HG02759 (cell line): ENCODE results near the gene ERRFI1.
"Not testable (repeated sequence)": the region's sequence is repeated elsewhere in the genome, so short reads cannot be mapped to it uniquely, and the experiment has no call there.

Source experiments
- ATAC-seq: cut with Tn5 transposase; IDR thresholded peaks from one replicate; pipeline ENCODE4 v1.9.1; 2021; ENCODE audit warnings: mild to moderate bottlenecking, moderate library complexity; ENCODE audit not compliant: unreplicated experiment

Gene ERRFI1, protein sequence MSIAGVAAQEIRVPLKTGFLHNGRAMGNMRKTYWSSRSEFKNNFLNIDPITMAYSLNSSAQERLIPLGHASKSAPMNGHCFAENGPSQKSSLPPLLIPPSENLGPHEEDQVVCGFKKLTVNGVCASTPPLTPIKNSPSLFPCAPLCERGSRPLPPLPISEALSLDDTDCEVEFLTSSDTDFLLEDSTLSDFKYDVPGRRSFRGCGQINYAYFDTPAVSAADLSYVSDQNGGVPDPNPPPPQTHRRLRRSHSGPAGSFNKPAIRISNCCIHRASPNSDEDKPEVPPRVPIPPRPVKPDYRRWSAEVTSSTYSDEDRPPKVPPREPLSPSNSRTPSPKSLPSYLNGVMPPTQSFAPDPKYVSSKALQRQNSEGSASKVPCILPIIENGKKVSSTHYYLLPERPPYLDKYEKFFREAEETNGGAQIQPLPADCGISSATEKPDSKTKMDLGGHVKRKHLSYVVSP

DNA sequence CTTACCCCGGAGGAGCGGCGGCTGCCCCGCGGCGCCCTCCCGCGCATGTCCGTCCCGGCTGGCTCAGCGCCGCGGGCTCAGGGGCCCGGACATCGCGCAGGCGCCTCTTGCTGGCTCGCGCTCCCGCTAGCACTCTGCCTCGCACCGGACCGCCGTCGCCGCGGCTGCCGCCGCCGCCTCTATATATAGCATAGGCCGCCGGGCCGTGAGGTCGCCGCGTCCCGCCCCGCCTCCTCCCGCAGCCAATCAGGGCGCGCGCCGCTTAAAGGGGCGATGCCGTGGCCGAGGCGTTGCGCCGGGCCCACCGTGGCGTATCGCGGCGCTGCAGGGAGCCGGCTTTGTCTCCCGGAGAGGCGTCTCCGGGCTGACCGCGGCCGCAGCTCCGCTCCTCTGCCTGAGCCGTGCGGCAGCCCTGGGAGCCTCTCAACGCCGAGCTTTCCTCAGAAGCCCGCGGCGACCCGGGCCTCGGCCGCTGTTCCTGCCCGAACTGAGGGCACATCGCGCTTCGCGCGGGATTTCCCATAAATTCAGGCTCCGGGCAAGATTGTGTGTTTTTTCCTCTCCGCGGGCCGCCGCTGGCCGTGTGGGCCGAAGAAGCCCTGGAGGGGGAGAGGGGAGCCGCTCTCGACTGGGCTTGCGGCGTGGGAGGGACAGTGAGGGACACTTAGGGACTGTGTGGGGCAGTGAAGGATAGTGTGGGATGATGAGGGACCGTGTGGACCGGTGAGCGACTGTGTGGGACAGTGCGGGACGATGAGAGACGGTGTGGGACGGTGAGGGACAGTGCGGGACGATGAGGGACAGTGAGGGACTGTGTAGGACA, at the start of gene ERRFI1:
ERRFI1 (minus strand) TSS at position 157 of the 823 bp plus-strand sequence. CDS start 10,690 bp downstream, outside the sequence.
- ATAC-seq: peak; percentile 93

GRCh38 chr1:8075511-8076051, 49.5 kb upstream of the ERRFI1 start:
- no peak for ATAC-seq

DNA sequence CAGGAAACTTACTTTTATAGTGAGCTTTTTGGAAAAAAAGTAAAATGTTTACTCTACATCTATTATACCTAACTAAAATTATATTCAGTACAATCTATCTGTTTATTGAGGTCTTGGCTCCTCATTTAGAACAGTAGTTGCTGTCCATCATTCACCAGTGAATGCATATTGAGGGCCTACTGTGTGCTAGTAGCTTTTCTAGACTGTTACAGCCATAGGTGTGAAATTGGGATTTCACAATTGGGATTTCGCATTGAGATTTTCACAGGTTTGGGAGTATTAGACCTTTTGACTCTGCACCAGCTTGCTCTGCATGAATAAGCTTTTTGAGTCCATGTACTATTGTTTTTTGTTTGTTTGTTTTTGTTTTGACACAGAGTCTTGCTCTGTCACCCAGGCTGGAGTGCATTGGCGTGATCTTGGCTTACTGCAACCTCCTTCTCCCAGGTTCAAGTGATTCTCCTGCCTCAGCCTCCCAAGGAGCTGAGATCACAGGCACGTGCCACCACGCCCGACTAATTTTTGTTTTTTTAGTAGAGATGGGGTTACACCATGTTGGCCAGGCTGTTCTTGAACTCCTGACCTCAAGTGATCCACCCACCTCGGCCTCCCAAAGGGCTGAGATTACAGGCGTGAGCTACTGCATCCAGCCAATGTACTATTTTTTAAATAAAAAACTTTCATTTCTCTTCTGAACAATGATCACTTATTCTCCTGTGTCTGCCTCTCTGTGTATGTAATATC, 47.2 kb upstream of the ERRFI1 start:
- no peak for ATAC-seq

GRCh38 chr1:8070381-8070811, 44.3 kb upstream of the ERRFI1 start:
- no peak for ATAC-seq

DNA sequence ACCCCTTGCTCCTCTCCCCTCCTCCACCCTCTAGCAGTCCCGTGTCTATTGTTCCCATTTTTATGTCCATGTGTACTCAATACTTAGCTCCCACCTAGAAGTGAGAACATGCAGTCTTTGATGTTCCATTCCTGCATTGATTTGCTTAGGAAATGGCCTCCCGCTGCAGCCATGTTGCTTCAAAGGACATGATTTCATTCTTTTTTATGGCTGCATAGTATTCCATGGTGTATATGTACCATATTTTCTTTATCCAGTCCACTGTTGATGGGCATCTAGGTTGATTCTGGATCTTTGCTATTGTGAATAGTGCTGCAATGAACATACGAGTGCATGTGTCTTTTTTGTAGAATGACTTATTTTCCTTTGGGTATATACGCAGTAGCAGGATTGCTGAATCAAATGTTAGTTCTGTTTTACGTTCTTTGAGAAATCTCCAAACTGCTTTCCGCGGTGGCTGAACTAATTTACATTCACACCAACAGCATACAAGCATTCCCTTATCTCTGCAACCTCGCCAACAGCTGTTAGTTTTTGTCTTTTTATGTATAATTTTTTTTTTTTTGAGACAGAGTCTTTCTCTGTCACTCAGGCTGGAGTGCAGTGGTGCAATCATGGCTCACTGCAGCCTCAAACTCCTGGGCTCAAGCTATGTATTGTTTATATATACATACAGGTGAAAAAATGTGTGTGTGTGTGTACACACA, 43.7 kb upstream of the ERRFI1 start:
- not testable (repeated sequence) for ATAC-seq

DNA sequence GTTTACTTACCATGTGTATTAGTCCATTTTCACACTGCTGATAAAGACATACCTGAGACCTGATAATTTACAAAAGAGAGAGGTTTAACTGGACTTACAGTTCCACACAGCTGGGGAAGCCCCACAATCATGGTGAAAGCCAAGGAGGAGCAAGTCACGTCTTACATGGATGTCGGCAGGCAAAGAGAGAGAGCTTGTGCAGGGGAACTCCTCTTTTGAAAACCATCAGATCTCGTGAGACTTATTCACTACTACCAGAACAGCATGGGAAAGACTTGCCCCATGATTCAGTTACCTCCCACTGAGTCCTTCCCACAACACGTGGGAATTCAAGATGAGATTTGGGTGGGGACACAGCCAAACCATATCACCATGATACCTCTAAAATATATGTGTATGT, 39.3 kb upstream of the ERRFI1 start:
- ATAC-seq: no peak

DNA sequence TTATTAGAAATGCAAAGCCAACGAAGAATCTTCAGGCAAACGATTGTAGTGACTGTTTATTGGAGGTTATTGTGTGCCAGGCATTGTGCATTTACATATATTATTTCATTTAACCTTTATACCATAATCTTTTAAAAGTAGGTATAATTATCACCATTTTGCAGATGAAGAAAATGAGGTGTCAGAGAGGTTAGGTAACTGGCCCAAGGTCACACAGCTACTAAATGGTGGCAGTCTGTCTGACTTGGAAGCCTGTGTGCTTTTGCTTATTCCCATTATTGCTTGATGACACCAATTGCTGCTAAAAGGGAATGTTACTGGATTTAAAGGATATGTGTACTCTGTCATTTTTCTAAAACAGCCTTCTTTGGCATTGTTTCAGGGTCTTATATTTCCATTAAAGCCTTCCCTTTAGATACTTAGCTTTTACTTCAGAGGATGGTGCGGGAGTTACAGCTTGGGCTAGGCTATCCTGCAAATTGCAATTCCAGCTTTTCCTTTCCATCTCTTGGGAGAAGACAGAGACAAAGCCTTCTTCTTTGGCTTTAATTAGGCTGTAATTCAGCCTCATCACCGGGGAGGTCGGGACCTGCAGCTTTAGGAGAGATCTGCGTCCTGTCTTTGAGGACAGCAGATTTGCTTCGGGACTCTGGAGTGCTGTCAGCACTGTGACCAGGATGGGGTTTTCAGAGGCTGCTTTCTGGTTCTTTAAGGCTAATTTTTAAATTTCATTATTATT, 37.4 kb upstream of the ERRFI1 start:
- ATAC-seq: no peak

- ATAC-seq: no peak
Observed at GRCh38 chr1:8062861-8063260, 36.8 kb upstream of the ERRFI1 start.

GRCh38 chr1:8061673-8062386, 35.7 kb upstream of the ERRFI1 start:
- ATAC-seq: no peak

- ATAC-seq: no peak
Observed at GRCh38 chr1:8061210-8061609, 35.1 kb upstream of the ERRFI1 start.

DNA sequence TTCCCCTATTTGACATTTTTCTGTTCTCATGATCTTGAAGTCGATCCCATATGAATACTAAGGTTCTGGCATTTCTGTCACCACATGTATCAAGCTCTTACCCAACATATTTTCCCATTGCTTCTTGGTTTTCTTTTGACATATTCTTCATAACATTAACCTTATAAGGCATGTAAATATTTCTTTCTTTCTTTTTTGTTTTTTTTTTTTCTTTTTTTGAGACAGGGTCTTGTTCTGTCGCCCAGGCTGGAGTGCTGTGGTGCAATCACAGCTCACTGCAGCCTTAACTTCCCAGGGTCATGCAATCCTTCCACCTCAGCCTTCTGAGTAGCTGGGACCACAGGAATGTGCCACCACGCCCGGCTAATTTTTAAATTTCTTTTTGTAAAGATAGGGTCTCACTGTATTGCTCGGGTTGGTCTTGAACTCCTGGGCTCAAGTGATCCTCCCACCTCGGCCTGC, 33.1 kb upstream of the ERRFI1 start:
- no peak for ATAC-seq

GRCh38 chr1:8057779-8058178, 31.7 kb upstream of the ERRFI1 start:
- not testable (repeated sequence) for ATAC-seq

DNA sequence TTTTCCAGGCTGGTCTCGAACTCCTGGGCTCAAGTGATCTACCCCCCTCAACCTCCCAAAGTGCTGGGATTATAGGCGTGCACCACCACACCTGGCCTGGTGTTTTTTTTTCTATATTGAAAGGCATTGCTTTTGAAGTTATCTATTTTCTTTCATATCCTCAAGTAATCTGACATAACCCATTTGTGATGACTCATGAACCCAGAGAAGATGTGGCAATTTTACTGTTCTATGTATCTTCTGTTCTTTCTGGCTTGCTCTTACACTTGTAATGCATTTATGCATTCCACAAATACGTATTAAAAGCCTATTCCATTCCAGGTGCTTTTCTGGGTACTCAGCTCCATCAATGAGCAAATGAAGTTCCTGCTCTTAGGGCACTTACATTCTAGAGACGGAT, 29.9 kb upstream of the ERRFI1 start:
- ATAC-seq: no peak

DNA sequence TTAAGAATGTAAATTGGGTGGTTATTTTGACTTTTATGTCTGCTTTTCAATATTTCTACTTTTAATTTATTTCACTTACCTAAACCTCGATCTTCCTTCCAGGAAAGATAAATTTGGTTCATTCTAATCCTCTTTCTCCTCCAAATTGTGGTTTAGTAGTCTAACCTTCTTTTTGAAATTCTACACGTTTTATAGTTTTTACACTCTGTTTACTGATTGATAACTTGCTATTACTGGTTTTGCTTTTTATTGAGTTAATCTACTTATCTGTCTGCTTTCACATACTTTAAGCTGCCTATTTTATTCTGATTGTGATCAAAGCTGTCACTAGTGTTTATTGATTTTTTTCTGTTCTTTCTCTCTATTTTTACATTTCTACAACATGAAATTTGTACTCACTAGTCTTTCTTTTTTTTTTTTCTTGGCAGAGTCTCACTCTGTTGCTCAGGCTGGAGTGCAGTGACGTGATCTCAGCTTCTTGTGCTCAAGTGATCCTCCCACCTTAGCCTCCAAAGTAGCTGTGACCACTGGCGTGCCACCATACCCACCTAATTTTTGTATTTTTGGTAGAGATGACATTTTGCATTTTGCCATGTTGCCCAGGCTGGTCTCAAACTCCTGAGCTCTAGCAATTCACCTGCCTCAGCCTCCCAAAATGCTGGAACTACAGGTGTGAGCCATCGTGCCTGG, 27.9 kb upstream of the ERRFI1 start:
- no peak for ATAC-seq

- no peak for ATAC-seq
Observed at GRCh38 chr1:8051650-8052049, 25.5 kb upstream of the ERRFI1 start.

DNA sequence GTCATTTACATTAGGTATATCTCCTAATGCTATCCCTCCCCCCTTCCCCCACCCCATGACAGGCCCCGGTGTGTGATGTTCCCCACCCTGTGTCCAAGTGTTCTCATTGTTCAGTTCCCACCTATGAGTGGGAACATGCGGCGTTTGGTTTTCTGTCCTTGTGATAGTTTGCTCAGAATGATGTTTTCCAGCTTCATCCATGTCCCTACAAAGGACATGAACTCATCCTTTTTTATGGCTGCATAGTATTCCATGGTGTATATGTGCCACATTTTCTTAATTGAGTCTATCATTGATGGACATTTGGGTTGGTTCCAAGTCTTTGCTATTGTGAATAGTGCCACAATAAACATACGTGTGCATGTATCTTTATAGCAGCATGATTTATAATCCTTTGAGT, 23.1 kb upstream of the ERRFI1 start:
- ATAC-seq: not testable (repeated sequence)

- ATAC-seq: no peak
Observed at GRCh38 chr1:8047686-8048445, 21.8 kb upstream of the ERRFI1 start.
